GM18517 (cell line): ENCODE measurements around the gene RFT1.

Experiments used
- ATAC-seq: cut with Tn5 transposase; IDR thresholded peaks from one replicate; pipeline ENCODE4 v1.9.1; 2021; ENCODE audit warnings: mild to moderate bottlenecking, moderate library complexity; ENCODE audit not compliant: unreplicated experiment

Gene RFT1

DNA sequence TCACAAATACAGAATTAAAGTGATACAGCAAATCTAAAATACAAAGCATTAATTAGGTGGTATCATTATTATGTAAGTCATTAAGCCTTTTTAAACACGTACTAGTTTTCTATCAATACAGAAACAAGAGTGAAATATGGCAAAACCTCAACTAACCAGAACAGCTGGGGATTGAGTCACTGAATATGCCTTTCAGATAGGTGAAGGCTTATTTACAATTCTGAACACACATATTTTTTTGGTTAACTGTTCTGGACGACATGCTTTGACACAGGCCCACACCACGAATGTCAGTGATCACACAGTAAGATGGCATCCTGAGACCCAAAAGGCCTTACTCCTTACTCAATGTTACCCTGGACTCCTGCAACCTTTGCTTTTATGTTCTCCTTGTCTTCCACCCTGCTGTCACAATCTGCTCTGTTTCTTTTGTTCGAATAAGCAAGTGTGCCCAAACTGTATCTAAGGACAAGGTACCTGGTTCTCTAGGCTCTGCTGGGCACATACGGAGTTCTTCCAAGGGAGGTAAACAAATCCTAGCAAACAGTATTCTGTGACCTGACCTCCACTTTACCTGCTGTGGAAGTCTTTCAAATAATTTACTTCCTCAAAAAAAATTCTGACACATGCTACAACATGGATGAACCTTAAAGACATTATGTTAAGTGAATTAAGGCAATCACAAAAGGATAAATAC is 91.4 kb downstream of the RFT1 start:
- no peak for ATAC-seq
